Kidney (tissue), 14 donors: ENCODE measurements around the gene HEG1. TPM values are rescaled to one million over a fixed set of nuclear protein-coding genes. Genes with fewer than 3 reads are reported as not detected.

Experiments used
- DNase-seq, 5 donors: peaks; one replicate each; pipeline ENCODE4 v3.0.0-alpha.2; 2013 to 2020
- FAIRE-seq: peaks from 2 replicates; lab custom pipeline; 2012; peaks lifted over from hg19 to GRCh38; lab: Jason Lieb, UNC
- H3K27ac ChIP-seq, 2 donors: one replicate each; pipeline ENCODE4 v1.7.0; 2013; ENCODE audit warnings: low read depth in 2 of 2, low read length in 2 of 2, inconsistent platforms in 1 of 2
- H3K27me3 ChIP-seq: one replicate; pipeline ENCODE4 v1.7.1; 2013; ENCODE audit warnings: low read length, inconsistent platforms; ENCODE audit not compliant: control insufficient read depth, insufficient read depth
- H3K36me3 ChIP-seq, 3 donors: one replicate each; pipeline versions ENCODE4 v1.7.0 to v1.7.1; 2013; ENCODE audit warnings: low read length in 3 of 3, control low read depth in 1 of 3, inconsistent platforms in 1 of 3; ENCODE audit not compliant: insufficient read depth in 3 of 3, control insufficient read depth in 2 of 3
- H3K4me1 ChIP-seq, 3 donors: one replicate each; pipeline versions ENCODE4 v1.7.0 to v1.7.1; 2013; ENCODE audit warnings: low read length in 3 of 3, inconsistent platforms in 1 of 3, low read depth in 1 of 3; ENCODE audit not compliant: control insufficient read depth in 2 of 3, insufficient read depth in 2 of 3
- H3K4me3 ChIP-seq, 3 donors: one replicate each; pipeline versions ENCODE4 v1.7.0 to v1.8.1; 2013; ENCODE audit warnings: low read length in 3 of 3, control low read depth in 1 of 3, inconsistent platforms in 1 of 3
- H3K9ac ChIP-seq, 3 donors: one replicate each; pipeline versions ENCODE4 v1.7.0 to v1.7.1; 2013; ENCODE audit warnings: low read length in 3 of 3, control low read depth in 1 of 3, inconsistent platforms in 1 of 3
- H3K9me3 ChIP-seq, 3 donors: one replicate each; pipeline versions ENCODE4 v1.7.0 to v1.7.1; 2013; ENCODE audit warnings: low read length in 3 of 3, control low read depth in 1 of 3, inconsistent platforms in 1 of 3; ENCODE audit not compliant: control insufficient read depth in 2 of 3, insufficient read depth in 1 of 3
- CTCF ChIP-seq: IDR thresholded peaks from 3 replicates; pipeline ENCODE4 v1.5.1; 2012; ENCODE audit warnings: mild to moderate bottlenecking, moderate library complexity, borderline replicate concordance; ENCODE audit not compliant: insufficient read depth; ENCODE audit errors: extremely low read depth
- intact Hi-C: fragments of 100-400 bp; cut with DNase I; formaldehyde crosslinking; loops from one replicate; pipeline ENCODE4 v1.11.1; 2022
- polyA plus RNA-seq: library from polyadenylated mRNA; stranded (reverse); fragments of 350-450 nt; fragmentation: Illumina TruSeq; extraction: RNeasy Lipid Tissue Mini Kit (QIAGEN cat#74804); gene quantifications from one replicate; pipeline ENCODE4 v1.2.3, GENCODE V29; 2014; ENCODE audit warnings: low read depth, low replicate concordance; ENCODE audit not compliant: insufficient read depth
- total RNA-seq: library from RNA; stranded (reverse); fragmentation: NEBNext Ultra II Directional; extraction: Animal tissue kit (Norgen Biotek cat#: 25700); gene quantifications from one replicate; pipeline ENCODE4 v1.2.1, GENCODE V29; 2021
- donor health status: control.
- donor health status: control.
- donor health status: control.
- donor health status: control.
- donor health status: control.
- donor health status: DM: yes; HTN: yes; CAD: no.
- donor health status: Normal renal cell carcinoma (clear cell type).

The HEG1 gene
- total and polyA plus RNA-seq, 2 donors from 2014 or later, result 10.3 to 96.3 TPM

- no peak for TF ChIP-seq CTCF
- peaks cover 0 to 2% (median 0%) of the 10 kb centered on the region in 3 donors for H3K36me3 ChIP-seq
- H3K4me1 ChIP-seq, result no peaks in the 10 kb centered on the region
- no peaks in the 10 kb centered on the region for H3K9me3 ChIP-seq
- intact Hi-C loops, result no loop called here
- no peak for FAIRE-seq
- DNase-seq, result peak in 1 of 5 donors; percentile 9
- no peak overlapping the region for H3K4me3 ChIP-seq
- H3K27ac ChIP-seq, result no peak overlapping the region
- H3K27me3 ChIP-seq, result no peaks in the 10 kb centered on the region
- no peak overlapping the region for H3K9ac ChIP-seq
These were observed 79.4 kb downstream of the HEG1 start for GRCh38 chr3:124976383-124976782.

- Histone ChIP-seq H3K4me3 (no peak overlapping the region), H3K36me3 (peaks cover 0 to 2% (median 0%) of the 10 kb centered on the region in 3 donors)
- TF ChIP-seq CTCF, result no peak
These were observed 81.1 kb downstream of the HEG1 start for GRCh38 chr3:124974691-124975090.

DNA sequence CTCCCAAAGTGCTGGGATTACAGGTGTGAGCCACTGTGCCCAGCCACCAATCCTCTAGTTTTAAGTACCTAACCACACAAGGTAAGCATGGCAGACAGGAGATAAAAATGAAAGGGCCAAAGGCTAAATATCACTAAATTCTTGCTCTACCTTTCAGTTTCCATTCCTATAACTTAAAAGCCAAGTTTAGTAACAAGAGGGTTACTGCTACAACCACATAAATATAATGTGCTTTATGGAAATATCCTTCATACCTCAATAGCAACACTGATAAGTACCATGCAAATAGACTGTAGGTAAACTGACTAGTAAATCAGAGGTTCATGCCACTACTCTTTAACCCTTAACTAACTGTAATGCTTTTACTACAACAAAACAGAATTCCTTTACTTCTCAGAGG, 82.5 kb downstream of the HEG1 start:
- Histone ChIP-seq H3K27me3 (no peaks in the 10 kb centered on the region), H3K4me1 (peaks cover 0 to 6% (median 4%) of the 10 kb centered on the region in 3 donors), H3K27ac (no peak overlapping the region), H3K9me3 (no peaks in the 10 kb centered on the region), H3K36me3 (peaks cover 0 to 2% (median 0%) of the 10 kb centered on the region in 3 donors), H3K4me3 (no peak overlapping the region), H3K9ac (no peak overlapping the region)
- DNase-seq, result no peak
- intact Hi-C loops, result no loop called here
- TF ChIP-seq CTCF, result no peak
- FAIRE-seq, result no peak

More at GRCh38 chr3:124974691-124975090, 81.1 kb downstream of the HEG1 start:
- Histone ChIP-seq H3K9ac (no peak overlapping the region), H3K27me3 (no peaks in the 10 kb centered on the region), H3K27ac (no peak overlapping the region), H3K9me3 (no peaks in the 10 kb centered on the region), H3K4me1 (peaks cover 0 to 2% (median 1%) of the 10 kb centered on the region in 3 donors)
- DNase-seq (no peak), FAIRE-seq (no peak)
- intact Hi-C loops, result no loop called here

DNA sequence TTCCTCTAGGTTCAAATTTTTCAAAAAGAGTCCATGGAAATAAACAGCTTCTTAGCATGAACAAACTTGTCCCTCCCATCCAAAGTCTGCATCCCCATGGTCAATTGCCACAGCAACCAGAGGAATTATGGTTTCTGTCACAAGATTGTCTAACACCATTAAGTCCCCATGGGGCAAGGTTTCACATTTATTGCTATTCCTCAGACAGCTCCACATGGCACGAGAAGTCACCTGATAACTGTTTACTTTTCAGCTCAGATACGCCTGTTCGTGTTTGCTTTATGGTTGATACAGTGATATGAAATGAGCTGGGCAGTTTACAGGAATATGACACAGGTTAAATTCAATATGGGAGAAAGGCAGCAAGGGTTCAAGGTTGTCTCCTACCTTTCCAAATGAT, 83.3 kb downstream of the HEG1 start:
- peaks cover 0 to 2% (median 0%) of the 10 kb centered on the region in 3 donors for H3K36me3 ChIP-seq
- peaks cover 0 to 6% (median 4%) of the 10 kb centered on the region in 3 donors for H3K4me1 ChIP-seq
- no peaks in the 10 kb centered on the region for H3K9me3 ChIP-seq
- no peaks in the 10 kb centered on the region for H3K27me3 ChIP-seq
- no peak overlapping the region for H3K27ac ChIP-seq
- DNase-seq, result peak in 2 of 5 donors; percentile 26 to 41
- TF ChIP-seq CTCF, result no peak
- no peak for FAIRE-seq
- intact Hi-C loops, result no loop called here
- H3K9ac ChIP-seq, result no peak overlapping the region
- H3K4me3 ChIP-seq, result no peak overlapping the region
